Measurements from ENCODE around the gene TRIML1.

GRCh38 chr4:188162698-188163097, 23.5 kb downstream of the TRIML1 start:
- no peak for TF ChIP-seq CTCF (IDR thresholded peaks at IDR 0.05)
- no peak for TF ChIP-seq ZFX (IDR thresholded peaks at IDR 0.05; ENCODE audit: borderline replicate concordance)

All from 22Rv1 (cell line).